HL-60 (cell line): ENCODE data around the gene ATP8A2.

Experiments used
- DNase-seq, 2 experiments: peaks; one replicate each; pipeline ENCODE4 v3.0.0-alpha.2; 2010 to 2020; ENCODE audit warnings: low read depth in 1 of 2, low spot score in 1 of 2
- H3K27ac ChIP-seq: fragments of 250-450 bp; sonication (Bioruptor Pico); replicated peaks from 2 replicates; pipeline ENCODE4 v1.5.1; 2020; ENCODE audit warnings: mild to moderate bottlenecking, moderate library complexity
- H3K27me3 ChIP-seq: fragments of 250-450 bp; sonication (Bioruptor Pico); 2 replicates; pipeline ENCODE4 v1.5.1; 2021; ENCODE audit warnings: mild to moderate bottlenecking, moderate library complexity; ENCODE audit not compliant: insufficient read depth, poor library complexity, severe bottlenecking
- H3K4me3 ChIP-seq: replicated peaks from 2 replicates; pipeline ENCODE4 v1.5.1; 2011; ENCODE audit warnings: mild to moderate bottlenecking, control low read depth, low read length; ENCODE audit not compliant: insufficient read depth
- GABPA ChIP-seq: IDR thresholded peaks from 2 replicates; pipeline ENCODE4 v1.6.1; 2012; ENCODE audit warnings: low read depth
- POLR2AphosphoS5 ChIP-seq: IDR thresholded peaks from 2 replicates; pipeline ENCODE4 v1.6.1; 2012; ENCODE audit warnings: low read depth
- SPI1 ChIP-seq: IDR thresholded peaks from 2 replicates; pipeline ENCODE4 v1.6.1; 2012; ENCODE audit warnings: low read depth, mild to moderate bottlenecking, borderline replicate concordance
- TF ChIP-seq, protein P1 (sequence below): IDR thresholded peaks from 2 replicates; pipeline ENCODE4 v1.6.1; 2012; ENCODE audit warnings: low read depth; ENCODE audit not compliant: insufficient replicate concordance
- TF ChIP-seq, protein P2 (sequence below): IDR thresholded peaks from one replicate; pipeline ENCODE4 v1.5.1; 2011; ENCODE audit warnings: low read length, control low read depth, inconsistent platforms; ENCODE audit not compliant: insufficient read depth

The ATP8A2 gene

DNA sequence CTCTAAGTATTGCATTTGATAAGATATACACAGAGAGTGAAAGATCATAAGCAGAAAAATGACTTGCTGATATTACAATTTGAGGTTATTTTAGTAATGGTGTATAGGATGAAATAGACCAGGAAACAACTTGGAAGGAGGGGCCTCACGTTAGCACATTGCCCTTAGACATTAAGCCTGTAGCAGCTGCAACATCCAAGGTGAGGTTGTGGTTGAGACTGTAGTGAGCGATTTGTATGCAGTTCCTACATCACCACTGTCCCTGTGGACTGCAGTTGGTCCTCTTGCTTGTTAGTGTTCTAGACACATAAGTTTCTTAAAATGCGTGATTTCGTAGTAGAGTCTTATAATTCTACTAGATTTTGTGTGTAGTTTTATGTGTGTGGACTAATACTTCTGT is 311.3 kb downstream of the ATP8A2 start:
- TF ChIP-seq, protein P1, sequence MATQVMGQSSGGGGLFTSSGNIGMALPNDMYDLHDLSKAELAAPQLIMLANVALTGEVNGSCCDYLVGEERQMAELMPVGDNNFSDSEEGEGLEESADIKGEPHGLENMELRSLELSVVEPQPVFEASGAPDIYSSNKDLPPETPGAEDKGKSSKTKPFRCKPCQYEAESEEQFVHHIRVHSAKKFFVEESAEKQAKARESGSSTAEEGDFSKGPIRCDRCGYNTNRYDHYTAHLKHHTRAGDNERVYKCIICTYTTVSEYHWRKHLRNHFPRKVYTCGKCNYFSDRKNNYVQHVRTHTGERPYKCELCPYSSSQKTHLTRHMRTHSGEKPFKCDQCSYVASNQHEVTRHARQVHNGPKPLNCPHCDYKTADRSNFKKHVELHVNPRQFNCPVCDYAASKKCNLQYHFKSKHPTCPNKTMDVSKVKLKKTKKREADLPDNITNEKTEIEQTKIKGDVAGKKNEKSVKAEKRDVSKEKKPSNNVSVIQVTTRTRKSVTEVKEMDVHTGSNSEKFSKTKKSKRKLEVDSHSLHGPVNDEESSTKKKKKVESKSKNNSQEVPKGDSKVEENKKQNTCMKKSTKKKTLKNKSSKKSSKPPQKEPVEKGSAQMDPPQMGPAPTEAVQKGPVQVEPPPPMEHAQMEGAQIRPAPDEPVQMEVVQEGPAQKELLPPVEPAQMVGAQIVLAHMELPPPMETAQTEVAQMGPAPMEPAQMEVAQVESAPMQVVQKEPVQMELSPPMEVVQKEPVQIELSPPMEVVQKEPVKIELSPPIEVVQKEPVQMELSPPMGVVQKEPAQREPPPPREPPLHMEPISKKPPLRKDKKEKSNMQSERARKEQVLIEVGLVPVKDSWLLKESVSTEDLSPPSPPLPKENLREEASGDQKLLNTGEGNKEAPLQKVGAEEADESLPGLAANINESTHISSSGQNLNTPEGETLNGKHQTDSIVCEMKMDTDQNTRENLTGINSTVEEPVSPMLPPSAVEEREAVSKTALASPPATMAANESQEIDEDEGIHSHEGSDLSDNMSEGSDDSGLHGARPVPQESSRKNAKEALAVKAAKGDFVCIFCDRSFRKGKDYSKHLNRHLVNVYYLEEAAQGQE = no peak
- no peak for TF ChIP-seq POLR2AphosphoS5
- no peak for TF ChIP-seq SPI1
- TF ChIP-seq GABPA = no peak
- TF ChIP-seq, protein P2, sequence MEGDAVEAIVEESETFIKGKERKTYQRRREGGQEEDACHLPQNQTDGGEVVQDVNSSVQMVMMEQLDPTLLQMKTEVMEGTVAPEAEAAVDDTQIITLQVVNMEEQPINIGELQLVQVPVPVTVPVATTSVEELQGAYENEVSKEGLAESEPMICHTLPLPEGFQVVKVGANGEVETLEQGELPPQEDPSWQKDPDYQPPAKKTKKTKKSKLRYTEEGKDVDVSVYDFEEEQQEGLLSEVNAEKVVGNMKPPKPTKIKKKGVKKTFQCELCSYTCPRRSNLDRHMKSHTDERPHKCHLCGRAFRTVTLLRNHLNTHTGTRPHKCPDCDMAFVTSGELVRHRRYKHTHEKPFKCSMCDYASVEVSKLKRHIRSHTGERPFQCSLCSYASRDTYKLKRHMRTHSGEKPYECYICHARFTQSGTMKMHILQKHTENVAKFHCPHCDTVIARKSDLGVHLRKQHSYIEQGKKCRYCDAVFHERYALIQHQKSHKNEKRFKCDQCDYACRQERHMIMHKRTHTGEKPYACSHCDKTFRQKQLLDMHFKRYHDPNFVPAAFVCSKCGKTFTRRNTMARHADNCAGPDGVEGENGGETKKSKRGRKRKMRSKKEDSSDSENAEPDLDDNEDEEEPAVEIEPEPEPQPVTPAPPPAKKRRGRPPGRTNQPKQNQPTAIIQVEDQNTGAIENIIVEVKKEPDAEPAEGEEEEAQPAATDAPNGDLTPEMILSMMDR = no peak
- H3K27ac ChIP-seq = no peak overlapping the region
- H3K4me3 ChIP-seq = no peak overlapping the region
- H3K27me3 ChIP-seq = no peaks in the 10 kb centered on the region
- DNase-seq = no peak

DNA sequence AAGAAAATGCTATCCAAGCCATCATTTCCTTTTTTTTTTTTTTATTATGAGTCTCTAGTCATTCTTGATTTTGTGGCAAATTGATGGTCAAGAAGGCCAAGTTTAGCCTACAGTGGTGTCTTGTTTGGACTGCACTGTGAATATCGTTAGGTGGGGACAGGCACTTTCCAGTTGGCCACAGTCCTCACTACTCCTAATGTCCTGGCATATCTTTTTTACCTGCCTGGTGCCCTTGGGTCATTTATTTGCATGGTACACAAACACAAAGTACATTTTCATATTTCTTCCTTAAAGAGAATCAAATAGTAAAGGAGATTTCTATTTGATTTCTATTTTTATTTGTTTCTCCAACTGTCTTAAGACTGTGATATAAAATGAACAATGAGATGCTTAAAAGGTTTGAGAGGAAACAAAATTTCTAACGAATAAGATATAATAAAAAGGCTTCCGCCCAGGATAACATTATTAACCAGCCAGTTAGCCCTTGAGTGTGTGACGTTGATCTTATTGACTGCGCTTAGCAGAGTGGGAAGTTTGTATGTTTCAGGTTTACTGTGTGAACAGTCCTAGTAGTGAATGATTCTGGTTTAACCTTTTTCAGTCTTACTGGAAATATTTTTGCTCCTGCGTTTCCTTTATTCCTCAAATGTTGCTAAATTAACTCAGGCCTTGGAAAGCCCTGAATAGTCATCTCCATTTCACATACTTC is 312.0 kb downstream of the ATP8A2 start:
- no peak for TF ChIP-seq POLR2AphosphoS5
- TF ChIP-seq, protein P1 = no peak
- TF ChIP-seq SPI1 = no peak
- TF ChIP-seq, protein P2 = no peak
- TF ChIP-seq GABPA = no peak
- no peak for DNase-seq
- no peak overlapping the region for H3K27ac ChIP-seq
- no peaks in the 10 kb centered on the region for H3K27me3 ChIP-seq
- H3K4me3 ChIP-seq = no peak overlapping the region

DNA sequence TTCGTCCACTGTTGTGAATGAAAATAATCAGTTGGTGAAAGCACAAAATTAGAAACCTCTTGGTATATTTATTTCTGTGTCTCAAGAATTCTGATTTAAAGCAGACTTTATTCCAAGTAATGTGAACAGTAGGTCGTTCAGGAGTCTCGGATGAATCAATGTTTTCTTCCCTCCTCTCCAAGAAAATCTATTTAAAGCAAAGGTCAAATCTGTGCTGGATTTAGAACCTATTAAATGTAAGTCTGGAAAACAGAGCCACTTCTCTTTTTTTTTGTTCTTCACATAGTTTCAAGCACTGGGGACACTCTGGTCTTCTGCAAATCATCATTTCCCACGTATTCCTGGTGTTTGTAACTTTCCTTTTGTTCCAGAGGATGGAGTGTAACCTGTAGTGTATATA is 312.7 kb downstream of the ATP8A2 start:
- Histone ChIP-seq H3K27me3 (no peaks in the 10 kb centered on the region), H3K27ac (no peak overlapping the region), H3K4me3 (no peak overlapping the region)
- TF ChIP-seq, protein P1 = no peak
- TF ChIP-seq SPI1 = 0 out of 2 replicates have a peak, but pooled peaks have one; percentile 18
- no peak for DNase-seq
